IMR-90 (cell line): ENCODE measurements around the gene TRAF3IP3. TPM values are rescaled to one million over a fixed set of nuclear protein-coding genes. Genes with fewer than 3 reads are reported as not detected.

Experiments used
- ATAC-seq: fragments of 200-7000 bp; cut with Tn5 transposase; 2 replicates; pipeline ENCODE4 v1.9.1; 2020; ENCODE audit warnings: low read depth, mild to moderate bottlenecking, moderate library complexity
- BruUV-seq: library from RNA; stranded (reverse); fragments of 400-500 nt; replicated peaks from 2 replicates; lab custom pipeline; 2021; lab: Mats Ljungman, UMichigan
- CTCF ChIA-PET: fragments of 300-600 bp; formaldehyde crosslinking; extraction: SDS; loops from one replicate; lab custom pipeline; 2021; ENCODE audit warnings: antibody characterized with exemption; lab: Yijun Ruan, JAX
- POLR2A ChIA-PET: fragments of 300-600 bp; sonication (Branson Sonifier 250); formaldehyde crosslinking; loops from one replicate; lab custom pipeline; 2022; ENCODE audit warnings: antibody characterized with exemption; ENCODE audit not compliant: unreplicated experiment; lab: Charles Lee
- DNase-seq: peaks from one replicate; pipeline ENCODE4 v3.0.0; 2013
- H2AFZ ChIP-seq: replicated peaks from 2 replicates; pipeline ENCODE3; 2013; ENCODE audit warnings: low read length, mild to moderate bottlenecking; ENCODE audit not compliant: poor library complexity
- H2AK5ac ChIP-seq: 2 replicates; pipeline ENCODE4 v1.6.1; 2013; ENCODE audit warnings: low read depth, low read length, inconsistent platforms
- H2AK9ac ChIP-seq: replicated peaks from 2 replicates; pipeline ENCODE3; 2013; ENCODE audit warnings: mild to moderate bottlenecking, low read depth, low read length, moderate library complexity; ENCODE audit not compliant: poor library complexity
- H2BK120ac ChIP-seq: 2 replicates; pipeline ENCODE4 v1.6.1; 2013; ENCODE audit warnings: low read depth, low read length, inconsistent platforms
- H2BK15ac ChIP-seq: 3 replicates; pipeline ENCODE4 v1.6.1; 2013; ENCODE audit warnings: low read depth, low read length, inconsistent platforms
- H2BK20ac ChIP-seq: 2 replicates; pipeline ENCODE4 v1.6.1; 2013; ENCODE audit warnings: low read depth, mild to moderate bottlenecking, inconsistent platforms, low read length, moderate library complexity
- H2BK5ac ChIP-seq: 2 replicates; pipeline ENCODE4 v1.6.1; 2013; ENCODE audit warnings: mild to moderate bottlenecking, low read depth, low read length, inconsistent platforms; ENCODE audit not compliant: poor library complexity, severe bottlenecking
- H3K14ac ChIP-seq: replicated peaks from 2 replicates; pipeline ENCODE4 v1.6.1; 2013; ENCODE audit warnings: low read depth, low read length, inconsistent platforms
- H3K18ac ChIP-seq: 2 replicates; pipeline ENCODE4 v1.6.1; 2013; ENCODE audit warnings: low read depth, low read length, control low read depth
- H3K23ac ChIP-seq: 2 replicates; pipeline ENCODE4 v1.6.1; 2013; ENCODE audit warnings: low read depth, low read length, inconsistent platforms
- H3K27ac ChIP-seq: 2 replicates; pipeline ENCODE4 v1.5.1; 2013; ENCODE audit warnings: mild to moderate bottlenecking, control low read depth, low read length; ENCODE audit not compliant: insufficient read depth
- H3K27me3 ChIP-seq: 2 replicates; pipeline ENCODE4 v1.6.1; 2013; ENCODE audit warnings: low read length; ENCODE audit not compliant: control insufficient read depth, insufficient read depth
- H3K36me3 ChIP-seq: 2 replicates; pipeline ENCODE4 v1.6.1; 2013; ENCODE audit warnings: low read length, mixed read lengths; ENCODE audit not compliant: control insufficient read depth, insufficient read depth
- H3K4ac ChIP-seq: 2 replicates; pipeline ENCODE4 v1.6.1; 2013; ENCODE audit warnings: low read depth, low read length, inconsistent platforms
- H3K4me1 ChIP-seq: 2 replicates; pipeline ENCODE4 v1.6.1; 2013; ENCODE audit warnings: low read length, mixed read lengths; ENCODE audit not compliant: control insufficient read depth, insufficient read depth
- H3K4me2 ChIP-seq: 2 replicates; pipeline ENCODE4 v1.6.1; 2013; ENCODE audit warnings: low read depth, mild to moderate bottlenecking, control low read depth, low read length, moderate library complexity
- H3K4me3 ChIP-seq: 2 replicates; pipeline ENCODE4 v1.5.1; 2013; ENCODE audit warnings: low read depth, mild to moderate bottlenecking, control low read depth, low read length, moderate library complexity; ENCODE audit not compliant: insufficient read depth
- H3K56ac ChIP-seq: 2 replicates; pipeline ENCODE4 v1.6.1; 2013; ENCODE audit warnings: low read length, inconsistent platforms; ENCODE audit not compliant: insufficient read depth; ENCODE audit errors: extremely low read depth
- H3K79me1 ChIP-seq, 2 experiments: 2 replicates each; pipeline ENCODE4 v1.6.1; 2013; ENCODE audit warnings: low read length in 2 of 2, inconsistent platforms in 1 of 2, low read depth in 1 of 2
- H3K9ac ChIP-seq: 2 replicates; pipeline ENCODE4 v1.6.1; 2013; ENCODE audit warnings: low read depth, low read length, control low read depth
- H3K9me1 ChIP-seq: 2 replicates; pipeline ENCODE4 v1.6.1; 2013; ENCODE audit warnings: low read length, inconsistent platforms; ENCODE audit not compliant: insufficient read depth
- H3K9me3 ChIP-seq: 2 replicates; pipeline ENCODE4 v1.6.1; 2013; ENCODE audit warnings: low read length; ENCODE audit not compliant: control insufficient read depth, insufficient read depth
- H4K20me1 ChIP-seq: 2 replicates; pipeline ENCODE4 v1.6.1; 2013; ENCODE audit warnings: low read length, inconsistent platforms; ENCODE audit not compliant: insufficient read depth
- H4K5ac ChIP-seq: 2 replicates; pipeline ENCODE4 v1.6.1; 2013; ENCODE audit warnings: mild to moderate bottlenecking, low read depth, low read length, control low read depth
- H4K8ac ChIP-seq, 2 experiments: 2 replicates each; pipeline ENCODE4 v1.6.1; 2013; ENCODE audit warnings: low read depth in 2 of 2, low read length in 2 of 2, control low read depth in 1 of 2, inconsistent platforms in 1 of 2
- H4K91ac ChIP-seq: 2 replicates; pipeline ENCODE4 v1.6.1; 2013; ENCODE audit warnings: low read depth, low read length, inconsistent platforms; ENCODE audit not compliant: insufficient read depth
- BHLHE40 ChIP-seq: fragments of 150-350 bp; IDR thresholded peaks from 2 replicates; pipeline ENCODE4 v1.6.1; 2016; ENCODE audit warnings: mild to moderate bottlenecking, low read depth, low read length
- CEBPB ChIP-seq: IDR thresholded peaks from 2 replicates; pipeline ENCODE4 v1.6.1; 2012; ENCODE audit warnings: low read depth, low read length, improper control_type of control experiment
- CHD1 ChIP-seq: IDR thresholded peaks from 2 replicates; pipeline ENCODE4 v1.6.1; 2012; ENCODE audit warnings: low read depth, low read length, improper control_type of control experiment
- CTCF ChIP-seq: conservative IDR thresholded peaks from 2 replicates; pipeline ENCODE4 v1.5.1; 2012; ENCODE audit warnings: mild to moderate bottlenecking, low read depth, low read length, improper control_type of control experiment
- ELK1 ChIP-seq: fragments of 150-350 bp; IDR thresholded peaks from 2 replicates; pipeline ENCODE4 v1.6.1; 2016; ENCODE audit warnings: low read depth, mild to moderate bottlenecking, low read length, moderate library complexity, borderline replicate concordance
- FOS ChIP-seq: fragments of 150-350 bp; IDR thresholded peaks from 2 replicates; pipeline ENCODE4 v1.6.1; 2016; ENCODE audit warnings: low read depth, low read length
- MXI1 ChIP-seq: IDR thresholded peaks from 2 replicates; pipeline ENCODE4 v1.6.1; 2012; ENCODE audit warnings: low read depth, mild to moderate bottlenecking, low read length, moderate library complexity, borderline replicate concordance
- POLR2A ChIP-seq: IDR thresholded peaks from 2 replicates; pipeline ENCODE4 v1.6.1; 2012; ENCODE audit warnings: mild to moderate bottlenecking, low read depth, low read length
- RAD21 ChIP-seq: IDR thresholded peaks from 2 replicates; pipeline ENCODE4 v1.6.1; 2012; ENCODE audit warnings: low read length, improper control_type of control experiment
- RCOR1 ChIP-seq: IDR thresholded peaks from 2 replicates; pipeline ENCODE4 v1.6.1; 2012; ENCODE audit warnings: mild to moderate bottlenecking, low read length, improper control_type of control experiment; ENCODE audit not compliant: insufficient replicate concordance
- RFX5 ChIP-seq: IDR thresholded peaks from 2 replicates; pipeline ENCODE4 v1.8.0; 2012; ENCODE audit warnings: low read depth, mild to moderate bottlenecking, low read length, moderate library complexity
- SMC3 ChIP-seq: fragments of 150-350 bp; IDR thresholded peaks from 2 replicates; pipeline ENCODE4 v1.6.1; 2016; ENCODE audit warnings: low read depth, mild to moderate bottlenecking, antibody characterized with exemption, low read length, moderate library complexity
- USF2 ChIP-seq: fragments of 150-350 bp; IDR thresholded peaks from 2 replicates; pipeline ENCODE4 v1.6.1; 2017; ENCODE audit warnings: mild to moderate bottlenecking, antibody characterized with exemption, low read length, low read depth
- whole genome bisulfite sequencing, 2 experiments: methylation state at CpG; one replicate each; pipeline versions ENCODE4 v1.1.5 to v1.1.7; 2013; ENCODE audit warnings: missing lambda C conversion rate in 2 of 2; ENCODE audit not compliant: insufficient read length in 1 of 2; ENCODE audit errors: extremely low coverage in 2 of 2; 5-methylcytosine and 5-hydroxymethylcytosine counted together
- dilution Hi-C: fragments of 300-500 bp; cut with HindIII; formaldehyde crosslinking; loops from one replicate; pipeline ENCODE4 v1.14.3; 2018; ENCODE audit warnings: low sequenced_read_pairs; ENCODE audit not compliant: unreplicated experiment
- in situ Hi-C: fragments of 300-500 bp; cut with MboI; formaldehyde crosslinking; loops from 3 replicates; pipeline ENCODE4 v1.14.3; 2019; ENCODE audit warnings: low sequenced_read_pairs, inconsistent platforms, mixed read lengths
- intact Hi-C: fragments of 100-400 bp; cut with micrococcal nuclease; formaldehyde crosslinking; loops from 2 replicates; pipeline ENCODE4 v1.10.0; 2022
- polyA plus RNA-seq, 3 experiments: library from polyadenylated mRNA; depleted of rRNA; stranded (reverse); fragments of >200 nt; gene quantifications; 2 replicates each; pipeline ENCODE4 v1.2.3, GENCODE V29; 2012; ENCODE audit warnings: low replicate concordance in 1 of 3
- total RNA-seq: library from RNA; depleted of rRNA; stranded (reverse); fragments of >200 nt; gene quantifications from 2 replicates; pipeline ENCODE4 v1.2.3, GENCODE V29; 2012

TRAF3IP3 gene
- total and polyA plus RNA-seq, 2 of the 4 experiments (the other 2 are of a cell fraction): 0.12 to 0.18 TPM

- dilution Hi-C loops: no loop called here
Observed at GRCh38 chr1:209720826-209721225, 35.0 kb upstream of the TRAF3IP3 start.

More at GRCh38 chr1:209720826-209721225, 35.0 kb upstream of the TRAF3IP3 start:
- Histone ChIP-seq H3K4me1 (peaks cover 1% of the 10 kb centered on the region; the same call in 1 of the 2 replicates), H3K4ac (no peak overlapping the region), H3K9ac (no peak overlapping the region), H2AK9ac (no peak overlapping the region), H4K8ac (no peak overlapping the region), H2AFZ (no peak overlapping the region), H3K23ac (no peak overlapping the region), H3K9me3 (no peaks in the 10 kb centered on the region), H3K36me3 (no peaks in the 10 kb centered on the region), H2BK15ac (no peak overlapping the region), H4K20me1 (no peaks in the 10 kb centered on the region), H3K79me1 (no peaks in the 10 kb centered on the region), H3K27ac (peak overlapping the region; percentile 56; the same call in 1 of the 2 replicates), H3K9me1 (no peaks in the 10 kb centered on the region), H3K4me3 (no peak overlapping the region), H2BK120ac (no peak overlapping the region), H3K4me2 (no peak overlapping the region), H2BK5ac (no peak overlapping the region), H2AK5ac (no peak overlapping the region), H4K91ac (no peak overlapping the region), H4K5ac (no peak overlapping the region), H3K56ac (no peak overlapping the region; the same call in 1 of the 2 replicates), H2BK20ac (no peak overlapping the region), H3K27me3 (no peaks in the 10 kb centered on the region), H3K18ac (no peak overlapping the region), H3K14ac (no peak overlapping the region)
- ChIA-PET POLR2A (no interaction called here), CTCF (interaction anchor here (0.7 kb wide), 1 partner anchor 1777 kb away, joined by 4 read pairs; no protein-coding TSS in a partner anchor)
- in situ Hi-C loops (no loop called here), intact Hi-C loops (no loop called here)
- TF ChIP-seq SMC3: no peak
- no peak for TF ChIP-seq ELK1
- no peak for TF ChIP-seq MXI1
- no peak for TF ChIP-seq POLR2A
- no peak for TF ChIP-seq RFX5
- TF ChIP-seq CTCF: no peak
- no peak for TF ChIP-seq BHLHE40
- TF ChIP-seq RCOR1: no peak
- no peak for TF ChIP-seq USF2
- TF ChIP-seq CHD1: no peak
- no peak for TF ChIP-seq RAD21
- no peak for TF ChIP-seq FOS
- TF ChIP-seq CEBPB: no peak
- BruUV-seq: no TSS peak
- no peak for ATAC-seq
- no CpG with 5 or more reads among the region's 2 CpGs for WGBS, 2 experiments
- no peak for DNase-seq
